Stimulated activated memory B cell treated with anti-CD40 and anti-IgM and Interleukin-4, amounts not matched to agents 10 μg/mL and 1 μg/mL and 100 μg/mL, for 72 hours (primary cell): ENCODE data around the gene TRAPPC11.
"Not testable (repeated sequence)": the region's sequence is repeated elsewhere in the genome, so short reads cannot be mapped to it uniquely, and the experiment has no call there.

Experiments used
- ATAC-seq: fragments of 150-1000 bp; cut with Tn5 transposase; 2 replicates; pipeline ENCODE4 v1.10.0; 2021
- H3K27ac Mint-ChIP-seq: one replicate; pipeline ENCODE4 v1.8.0; 2022; ENCODE audit warnings: mild to moderate bottlenecking, mixed read lengths
- H3K27me3 Mint-ChIP-seq: one replicate; pipeline ENCODE4 v1.8.0; 2022; ENCODE audit warnings: mixed read lengths
- H3K36me3 Mint-ChIP-seq: one replicate; pipeline ENCODE4 v1.8.0; 2022; ENCODE audit warnings: mixed read lengths
- H3K4me1 Mint-ChIP-seq: one replicate; pipeline ENCODE4 v1.8.0; 2022; ENCODE audit warnings: mixed read lengths
- H3K4me3 Mint-ChIP-seq: one replicate; pipeline ENCODE4 v1.8.0; 2022; ENCODE audit warnings: mild to moderate bottlenecking, moderate library complexity, mixed read lengths
- H3K9me3 Mint-ChIP-seq: one replicate; pipeline ENCODE4 v1.8.0; 2022; ENCODE audit warnings: mixed read lengths

Gene TRAPPC11

GRCh38 chr4:183723561-183724228 is 64.6 kb downstream of the TRAPPC11 start:
- ATAC-seq = no peak
- peak overlapping the region; percentile 57 for H3K27ac Mint-ChIP-seq

GRCh38 chr4:183725585-183725984 is 66.5 kb downstream of the TRAPPC11 start:
- H3K9me3 Mint-ChIP-seq, H3K4me3 Mint-ChIP-seq, ATAC-seq, H3K27ac Mint-ChIP-seq, H3K36me3 Mint-ChIP-seq: not testable (repeated sequence)
- H3K4me1 Mint-ChIP-seq = peaks cover 15% of the 10 kb centered on the region
- peaks cover 29% of the 10 kb centered on the region for H3K27me3 Mint-ChIP-seq

More at GRCh38 chr4:183723561-183724228, 64.6 kb downstream of the TRAPPC11 start:
- peaks cover 13% of the 10 kb centered on the region for H3K27me3 Mint-ChIP-seq
- H3K4me1 Mint-ChIP-seq = peaks cover 15% of the 10 kb centered on the region
- H3K4me3 Mint-ChIP-seq = peak overlapping the region; percentile 75
- H3K9me3 Mint-ChIP-seq = peaks cover 7% of the 10 kb centered on the region
- H3K36me3 Mint-ChIP-seq = no peaks in the 10 kb centered on the region

- Mint-ChIP-seq H3K4me3 (no peak overlapping the region), H3K27ac (no peak overlapping the region), H3K27me3 (peaks cover 30% of the 10 kb centered on the region), H3K36me3 (no peaks in the 10 kb centered on the region), H3K9me3 (no peaks in the 10 kb centered on the region), H3K4me1 (peaks cover 11% of the 10 kb centered on the region)
- no peak for ATAC-seq
Measured at GRCh38 chr4:183727482-183727881, 68.4 kb downstream of the TRAPPC11 start.

GRCh38 chr4:183728223-183729068 is 69.4 kb downstream of the TRAPPC11 start:
- H3K9me3 Mint-ChIP-seq = no peaks in the 10 kb centered on the region
- no peak overlapping the region for H3K27ac Mint-ChIP-seq
- H3K4me1 Mint-ChIP-seq = peaks cover 5% of the 10 kb centered on the region
- peaks cover 32% of the 10 kb centered on the region for H3K27me3 Mint-ChIP-seq
- H3K4me3 Mint-ChIP-seq = no peak overlapping the region
- ATAC-seq = no peak
- no peaks in the 10 kb centered on the region for H3K36me3 Mint-ChIP-seq

- ATAC-seq = no peak
- no peaks in the 10 kb centered on the region for H3K4me1 Mint-ChIP-seq
Measured at GRCh38 chr4:183729069-183729406, 69.9 kb downstream of the TRAPPC11 start.

GRCh38 chr4:183729430-183730328 is 70.6 kb downstream of the TRAPPC11 start:
- Mint-ChIP-seq H3K27ac (no peak overlapping the region), H3K36me3 (no peaks in the 10 kb centered on the region), H3K4me3 (no peak overlapping the region), H3K4me1 (no peaks in the 10 kb centered on the region), H3K27me3 (peaks cover 42% of the 10 kb centered on the region), H3K9me3 (no peaks in the 10 kb centered on the region)
- peak; percentile 31 for ATAC-seq

More at GRCh38 chr4:183729069-183729406, 69.9 kb downstream of the TRAPPC11 start:
- Mint-ChIP-seq H3K9me3 (no peaks in the 10 kb centered on the region), H3K27ac (no peak overlapping the region), H3K4me3 (no peak overlapping the region), H3K27me3 (peaks cover 38% of the 10 kb centered on the region), H3K36me3 (no peaks in the 10 kb centered on the region)

- Mint-ChIP-seq H3K9me3 (no peaks in the 10 kb centered on the region), H3K27ac (no peak overlapping the region), H3K36me3 (no peaks in the 10 kb centered on the region), H3K4me3 (no peak overlapping the region), H3K4me1 (no peaks in the 10 kb centered on the region), H3K27me3 (peaks cover 40% of the 10 kb centered on the region)
- ATAC-seq = no peak
Measured at GRCh38 chr4:183732296-183732695, 73.2 kb downstream of the TRAPPC11 start.

- no peaks in the 10 kb centered on the region for H3K9me3 Mint-ChIP-seq
- no peak overlapping the region for H3K4me3 Mint-ChIP-seq
- no peak overlapping the region for H3K27ac Mint-ChIP-seq
- no peaks in the 10 kb centered on the region for H3K36me3 Mint-ChIP-seq
- no peaks in the 10 kb centered on the region for H3K4me1 Mint-ChIP-seq
- peaks cover 31% of the 10 kb centered on the region for H3K27me3 Mint-ChIP-seq
- no peak for ATAC-seq
Measured at GRCh38 chr4:183733181-183733580, 74.1 kb downstream of the TRAPPC11 start.

GRCh38 chr4:183738081-183738673 is 79.1 kb downstream of the TRAPPC11 start:
- Mint-ChIP-seq H3K27me3 (peaks cover 14% of the 10 kb centered on the region), H3K27ac (no peak overlapping the region), H3K36me3 (no peaks in the 10 kb centered on the region), H3K9me3 (no peaks in the 10 kb centered on the region), H3K4me1 (no peaks in the 10 kb centered on the region), H3K4me3 (no peak overlapping the region)
- ATAC-seq = no peak

GRCh38 chr4:183738961-183739360 is 79.9 kb downstream of the TRAPPC11 start:
- Mint-ChIP-seq H3K27ac (no peak overlapping the region), H3K4me1 (no peaks in the 10 kb centered on the region), H3K27me3 (peaks cover 13% of the 10 kb centered on the region), H3K4me3 (no peak overlapping the region), H3K9me3 (no peaks in the 10 kb centered on the region), H3K36me3 (no peaks in the 10 kb centered on the region)
- no peak for ATAC-seq

GRCh38 chr4:183746305-183747229 is 87.5 kb downstream of the TRAPPC11 start:
- Mint-ChIP-seq H3K27ac (no peak overlapping the region), H3K9me3 (peaks cover 5% of the 10 kb centered on the region), H3K4me3 (no peak overlapping the region), H3K4me1 (no peaks in the 10 kb centered on the region), H3K36me3 (no peaks in the 10 kb centered on the region), H3K27me3 (peaks cover 39% of the 10 kb centered on the region)
- no peak for ATAC-seq

GRCh38 chr4:183747380-183747779 is 88.3 kb downstream of the TRAPPC11 start:
- H3K36me3 Mint-ChIP-seq = no peaks in the 10 kb centered on the region
- ATAC-seq = no peak
- H3K27me3 Mint-ChIP-seq = peaks cover 39% of the 10 kb centered on the region
- H3K9me3 Mint-ChIP-seq = peaks cover 5% of the 10 kb centered on the region
- no peaks in the 10 kb centered on the region for H3K4me1 Mint-ChIP-seq
- H3K4me3 Mint-ChIP-seq = no peak overlapping the region
- H3K27ac Mint-ChIP-seq = no peak overlapping the region

- H3K4me3 Mint-ChIP-seq = no peak overlapping the region
- no peak overlapping the region for H3K27ac Mint-ChIP-seq
- H3K9me3 Mint-ChIP-seq = peaks cover 5% of the 10 kb centered on the region
- H3K4me1 Mint-ChIP-seq = no peaks in the 10 kb centered on the region
- no peaks in the 10 kb centered on the region for H3K36me3 Mint-ChIP-seq
- peaks cover 38% of the 10 kb centered on the region for H3K27me3 Mint-ChIP-seq
- no peak for ATAC-seq
Measured at GRCh38 chr4:183747931-183748670, 89.0 kb downstream of the TRAPPC11 start.
